Cortex of kidney (tissue), 1 donor: ENCODE measurements around the gene IGFN1.

Source experiments
- DNase-seq: peaks from one replicate; lab custom pipeline; 2025; lab: John Stamatoyannopoulos, UW

The IGFN1 gene

GRCh38 chr1:201266774-201267173, 76.2 kb downstream of the IGFN1 start:
- DNase-seq, result no peak

GRCh38 chr1:201267481-201268229, 77.0 kb downstream of the IGFN1 start:
- no peak for DNase-seq

GRCh38 chr1:201268604-201269151, 78.1 kb downstream of the IGFN1 start:
- DNase-seq, result no peak

- DNase-seq, result no peak
Measured at GRCh38 chr1:201269281-201269680, 78.7 kb downstream of the IGFN1 start.

- no peak for DNase-seq
Measured at GRCh38 chr1:201269900-201270410, 79.3 kb downstream of the IGFN1 start.

- DNase-seq, result no peak
Measured at GRCh38 chr1:201270616-201271390, 80.2 kb downstream of the IGFN1 start.

GRCh38 chr1:201272799-201273198, 82.2 kb downstream of the IGFN1 start:
- no peak for DNase-seq

- no peak for DNase-seq
Measured at GRCh38 chr1:201274616-201275252, 84.1 kb downstream of the IGFN1 start.

- no peak for DNase-seq
Measured at GRCh38 chr1:201275253-201275666, 84.6 kb downstream of the IGFN1 start.

- DNase-seq, result no peak
Measured at GRCh38 chr1:201276891-201277290, 86.3 kb downstream of the IGFN1 start.

GRCh38 chr1:201277441-201277840, 86.8 kb downstream of the IGFN1 start:
- no peak for DNase-seq
